GM18526 (cell line): ENCODE results near the gene PAQR6.

Source experiments
- POLR2A ChIP-seq: IDR thresholded peaks from 3 replicates; pipeline ENCODE4 v1.6.1; 2011; ENCODE audit not compliant: insufficient read length; ENCODE audit errors: extremely low read depth

Gene PAQR6

DNA sequence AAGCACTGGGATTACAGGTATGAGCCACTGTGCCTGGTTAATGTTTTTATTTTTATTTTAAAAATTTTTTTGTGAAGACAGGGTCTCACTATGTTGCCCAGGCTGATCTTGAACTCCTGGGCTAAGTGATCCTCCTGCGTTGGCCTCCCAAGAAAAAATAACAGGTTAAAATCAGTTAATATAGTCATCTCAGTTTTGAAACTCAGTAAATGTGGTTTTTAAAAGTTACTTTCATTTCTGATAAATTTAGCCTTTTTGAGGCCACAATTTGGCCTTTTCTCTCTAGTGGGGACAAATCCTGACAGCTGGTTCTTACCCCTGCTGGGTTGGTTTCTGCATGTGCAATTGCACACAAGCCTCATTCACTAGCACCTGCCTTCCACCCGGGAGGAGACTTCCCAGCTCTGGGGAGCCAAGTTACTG is 21.7 kb downstream of the PAQR6 start:
- no peak for TF ChIP-seq POLR2A

DNA sequence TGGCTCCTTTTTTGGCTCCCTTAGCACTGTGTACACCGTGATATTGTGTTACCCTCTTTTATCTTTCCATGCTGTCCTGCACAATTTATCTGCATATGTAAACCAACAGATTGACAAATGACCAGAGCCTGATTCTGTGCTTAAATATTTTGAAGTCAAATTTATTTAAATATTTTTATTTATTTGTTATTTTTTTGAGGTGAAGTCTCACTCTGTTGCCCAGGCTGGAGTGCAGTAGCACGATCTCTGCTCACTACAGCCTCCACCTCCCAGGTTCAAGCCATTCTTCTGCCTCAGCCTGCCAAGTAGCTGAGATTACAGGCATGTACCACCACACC is 22.2 kb downstream of the PAQR6 start:
- no peak for TF ChIP-seq POLR2A

GRCh38 chr1:156221986-156222692 is 25.7 kb downstream of the PAQR6 start:
- TF ChIP-seq POLR2A, result no peak

DNA sequence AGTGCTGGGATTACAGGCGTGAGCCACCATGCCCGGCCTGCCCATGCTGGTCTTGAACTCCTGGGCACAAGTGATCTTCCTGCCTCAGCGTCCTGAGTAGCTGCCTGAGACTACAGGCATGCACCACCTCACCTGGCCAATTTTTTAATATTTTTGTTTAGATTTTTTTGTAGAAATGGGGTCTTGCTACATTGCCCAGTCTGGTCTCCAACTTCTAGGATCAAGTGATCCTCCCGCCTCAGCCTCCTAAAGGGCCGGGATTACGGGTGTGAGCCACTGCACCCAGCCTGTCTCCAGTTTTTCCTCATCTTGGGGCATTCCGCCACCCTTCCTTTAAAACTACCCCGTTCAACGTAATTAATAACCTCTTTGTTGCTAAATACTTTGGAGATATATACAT is 27.6 kb downstream of the PAQR6 start:
- no peak for TF ChIP-seq POLR2A

DNA sequence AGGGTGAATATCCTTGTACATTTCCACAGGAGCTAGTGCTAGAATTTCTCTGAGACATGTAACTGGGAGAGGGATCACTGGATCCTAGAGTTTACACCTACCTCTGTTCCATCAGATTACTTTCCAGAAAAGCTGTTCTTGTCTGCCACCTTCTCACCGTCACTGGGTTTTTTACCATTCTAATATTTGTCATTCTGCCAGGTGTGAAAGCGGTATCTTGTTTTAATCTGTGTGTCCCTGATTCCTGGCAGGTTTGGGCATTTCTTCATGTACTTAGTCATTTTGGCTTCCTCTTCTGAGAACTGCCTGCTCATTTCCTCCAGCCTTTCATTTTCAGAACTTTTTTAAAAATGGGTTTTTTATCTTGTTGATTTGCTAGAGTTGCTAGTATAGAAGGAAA is 30.0 kb downstream of the PAQR6 start:
- TF ChIP-seq POLR2A, result no peak

DNA sequence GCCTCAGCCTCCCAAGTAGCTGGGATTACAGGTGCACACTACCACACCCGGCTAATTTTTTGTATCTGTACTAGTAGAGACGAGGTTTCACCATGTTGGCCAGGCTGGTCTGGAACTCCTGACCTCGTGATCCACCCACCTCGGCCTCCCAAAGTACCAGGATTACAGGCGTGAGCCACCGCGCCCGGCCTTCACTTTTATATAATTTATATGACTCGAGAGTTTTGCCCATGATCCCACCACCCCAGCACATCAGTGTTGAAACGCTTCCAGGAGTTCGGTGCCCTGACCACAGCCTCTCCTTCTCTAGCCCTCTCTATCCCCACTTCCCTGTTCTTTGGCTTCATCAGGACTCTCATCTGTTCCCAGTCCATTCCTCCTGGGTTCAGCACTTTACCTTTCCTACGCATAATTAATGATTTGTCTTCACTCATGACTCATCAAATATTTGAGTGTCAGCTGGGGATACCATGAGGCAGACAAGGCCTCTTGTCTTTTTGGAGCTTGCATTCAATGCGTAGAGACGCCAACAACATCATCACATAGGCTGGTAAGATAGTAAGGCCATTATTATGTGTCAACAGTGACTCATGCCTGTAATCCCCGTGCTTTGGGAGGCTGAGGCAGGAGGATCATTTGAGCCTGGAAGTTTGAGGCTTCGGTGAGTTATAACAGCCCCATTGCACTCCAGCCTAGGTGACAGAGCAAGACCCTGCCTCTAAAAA is 33.7 kb downstream of the PAQR6 start:
- TF ChIP-seq POLR2A, result no peak

DNA sequence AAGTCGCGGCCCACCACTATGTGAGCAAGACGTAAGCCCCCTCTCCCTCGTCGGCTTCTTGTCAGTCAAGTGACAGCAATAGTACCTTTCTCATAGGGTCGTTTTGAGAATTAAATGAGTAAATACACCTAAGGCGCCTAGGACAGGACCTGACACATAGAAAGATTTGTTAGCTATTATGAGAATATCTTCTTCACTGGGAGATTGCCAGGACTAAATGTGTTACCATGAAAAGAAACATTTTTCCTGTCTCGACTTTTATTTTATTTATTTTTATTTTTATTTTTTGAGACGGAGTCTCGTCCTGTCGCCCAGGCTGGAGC is 34.3 kb downstream of the PAQR6 start:
- no peak for TF ChIP-seq POLR2A

DNA sequence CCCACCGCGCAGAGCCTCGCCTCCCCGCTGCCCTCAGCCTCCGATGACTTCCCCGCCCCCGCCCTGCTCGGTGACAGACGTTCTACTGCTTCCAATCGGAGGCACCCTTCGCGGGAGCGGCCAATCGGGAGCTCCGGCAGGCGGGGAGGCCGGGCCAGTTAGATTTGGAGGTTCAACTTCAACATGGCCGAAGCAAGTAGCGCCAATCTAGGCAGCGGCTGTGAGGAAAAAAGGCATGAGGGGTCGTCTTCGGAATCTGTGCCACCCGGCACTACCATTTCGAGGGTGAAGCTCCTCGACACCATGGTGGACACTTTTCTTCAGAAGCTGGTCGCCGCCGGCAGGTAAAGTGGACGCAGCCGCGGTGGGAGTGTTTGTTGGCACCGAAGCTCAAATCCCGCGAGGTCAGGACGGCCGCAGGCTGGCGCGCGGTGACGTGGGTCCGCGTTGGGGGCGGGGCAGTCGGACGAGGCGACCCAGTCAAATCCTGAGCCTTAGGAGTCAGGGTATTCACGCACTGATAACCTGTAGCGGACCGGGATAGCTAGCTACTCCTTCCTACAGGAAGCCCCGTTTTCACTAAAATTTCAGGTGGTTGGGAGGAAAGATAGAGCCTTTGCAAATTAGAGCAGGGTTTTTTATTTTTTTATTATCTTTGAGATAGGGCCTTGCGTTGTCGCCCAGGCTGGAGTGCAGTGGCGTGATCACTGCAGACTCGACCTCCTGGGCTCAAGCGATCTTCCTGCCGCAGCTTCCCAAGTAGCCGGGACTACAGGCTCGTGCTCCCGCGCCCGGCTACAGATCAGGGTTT is 34.8 kb downstream of the PAQR6 start, which contains the start of gene PMF1:
PMF1 (plus strand) TSS at position 175 of the 811 bp plus-strand sequence; CDS start at position 184, 9 bp downstream.
- peak; percentile 89 for TF ChIP-seq POLR2A

- TF ChIP-seq POLR2A, result no peak
Measured at GRCh38 chr1:156212130-156212529, 35.7 kb downstream of the PAQR6 start.

DNA sequence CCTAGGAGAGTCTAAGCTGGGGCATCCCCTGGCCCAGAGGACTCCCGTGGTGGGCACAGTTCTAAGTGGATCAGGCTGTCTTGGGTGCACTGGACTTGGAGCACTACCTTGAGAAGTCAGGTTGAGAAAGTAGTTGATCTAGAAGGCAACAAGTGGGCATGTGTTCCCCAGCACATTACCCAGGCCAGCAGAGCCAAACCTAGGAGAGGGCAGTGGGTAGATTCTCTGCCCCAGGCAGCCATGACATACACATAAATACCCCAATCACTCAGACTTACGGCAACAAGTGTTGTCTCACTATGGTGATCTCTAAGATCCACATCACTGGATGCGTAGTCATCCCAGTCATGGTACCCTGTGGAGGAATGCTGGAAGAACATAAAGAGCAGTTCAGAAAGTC is 36.6 kb downstream of the PAQR6 start:
- TF ChIP-seq POLR2A, result no peak

- TF ChIP-seq POLR2A, result no peak
Measured at GRCh38 chr1:156204686-156205085, 43.2 kb downstream of the PAQR6 start.

DNA sequence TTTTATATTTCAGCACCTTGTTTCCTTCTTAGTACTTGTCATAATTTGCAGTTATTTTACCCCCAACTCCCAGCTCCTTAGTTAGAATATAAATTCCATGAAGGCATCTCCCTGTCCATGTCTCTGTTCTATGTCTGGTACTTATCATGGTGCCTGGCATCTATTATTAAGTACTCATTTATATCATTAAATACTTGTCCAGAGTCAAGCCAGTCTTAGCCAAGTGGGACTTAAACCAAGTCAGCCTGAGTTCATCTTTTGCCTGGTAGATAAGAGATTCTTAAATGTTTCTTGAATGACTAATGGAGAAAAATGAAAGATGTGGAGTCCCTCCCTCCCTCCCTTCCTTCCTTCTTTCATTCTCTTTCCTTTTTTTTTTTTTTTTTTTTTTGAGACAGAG is 44.5 kb downstream of the PAQR6 start:
- TF ChIP-seq POLR2A, result no peak

DNA sequence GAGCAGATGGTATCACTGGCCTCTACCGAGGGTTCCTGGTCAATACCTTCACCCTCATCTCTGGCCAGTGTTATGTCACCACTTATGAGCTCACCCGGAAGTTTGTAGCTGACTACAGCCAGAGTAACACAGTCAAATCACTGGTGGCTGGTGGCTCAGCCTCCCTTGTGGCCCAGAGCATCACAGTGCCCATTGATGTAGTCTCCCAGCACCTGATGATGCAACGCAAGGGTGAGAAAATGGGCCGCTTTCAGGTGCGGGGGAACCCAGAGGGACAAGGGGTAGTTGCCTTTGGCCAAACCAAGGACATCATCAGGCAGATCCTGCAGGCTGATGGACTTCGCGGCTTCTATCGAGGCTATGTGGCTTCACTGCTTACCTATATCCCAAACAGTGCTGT is 47.8 kb downstream of the PAQR6 start:
- TF ChIP-seq POLR2A, result no peak

DNA sequence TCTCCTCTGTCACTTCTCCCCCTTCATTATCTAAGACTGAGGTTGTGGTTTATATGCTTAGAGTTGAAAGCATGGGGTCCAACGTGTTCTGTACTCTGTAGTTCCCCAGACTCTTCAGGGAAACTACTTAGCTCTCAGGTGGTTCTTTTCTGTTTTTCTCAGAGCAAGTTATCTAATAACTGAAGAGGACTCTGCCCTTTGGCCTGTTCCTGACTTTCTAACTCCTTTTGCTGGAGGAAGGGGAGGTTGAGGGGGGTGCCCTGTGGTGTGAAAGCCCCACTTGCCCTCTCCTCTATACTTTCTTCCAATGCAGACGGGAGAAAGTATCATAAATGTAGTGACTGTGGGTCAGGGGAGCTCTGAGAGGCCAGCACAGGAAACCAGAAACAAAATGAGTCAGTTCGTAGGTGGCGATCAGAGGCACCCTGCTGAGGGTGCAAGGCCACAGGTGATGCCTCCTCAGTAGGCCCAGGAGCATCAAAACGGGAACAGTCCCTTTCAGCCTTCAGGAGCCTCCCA is 49.0 kb downstream of the PAQR6 start:
- TF ChIP-seq POLR2A, result no peak

DNA sequence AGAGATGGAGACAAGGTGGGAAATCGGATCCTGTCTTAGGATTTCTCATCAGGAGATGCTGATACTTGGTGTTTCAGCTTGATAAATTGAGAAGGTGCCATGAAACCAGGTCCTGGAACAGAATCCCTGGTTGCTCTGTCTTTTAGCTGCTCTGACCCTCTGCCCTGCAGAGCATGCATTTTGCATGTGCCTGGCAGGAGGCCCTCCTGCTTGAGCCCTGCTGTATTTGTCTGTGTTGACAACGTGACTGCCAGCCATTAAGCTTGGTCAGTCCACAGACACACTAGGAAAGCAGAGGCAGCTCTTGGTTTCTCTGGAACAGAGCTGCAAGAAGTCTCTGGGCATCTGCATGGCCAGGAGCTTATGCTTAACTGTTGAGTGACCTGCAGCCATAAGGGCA is 51.4 kb downstream of the PAQR6 start:
- no peak for TF ChIP-seq POLR2A

- TF ChIP-seq POLR2A, result no peak
Measured at GRCh38 chr1:156195853-156196252, 52.0 kb downstream of the PAQR6 start.
